ENCODE results near the gene TRPM4. TPM values are rescaled to one million over a fixed set of nuclear protein-coding genes. Genes with fewer than 3 reads are reported as not detected.
"Not testable (repeated sequence)": the region's sequence is repeated elsewhere in the genome, so short reads cannot be mapped to it uniquely, and the experiment has no call there.

The TRPM4 gene
- total and polyA plus RNA-seq, 2 experiments from 2014 or later = 7.0 to 20.5 TPM

GRCh38 chr19:49141352-49141751, 16.2 kb upstream of the TRPM4 start:
- Histone ChIP-seq H3K4me2 (no peak overlapping the region), H3K9me2 (replicated peaks; ENCODE audit: insufficient read depth) (no peaks in the 10 kb centered on the region), H3K79me2 (no peaks in the 10 kb centered on the region), H4K20me1 (ENCODE audit: insufficient read depth, poor library complexity, severe bottlenecking) (no peaks in the 10 kb centered on the region), H3K36me3 (replicated peaks; ENCODE audit: insufficient read depth, low read depth) (no peaks in the 10 kb centered on the region), H3K27ac (no peak overlapping the region), H2AFZ (no peak overlapping the region), H3K27me3 (no peaks in the 10 kb centered on the region), H3K4me1 (ENCODE audit: insufficient read depth) (no peaks in the 10 kb centered on the region), H3K4me3 (no peak overlapping the region), H3K9me3 (ENCODE audit: low read depth) (no peaks in the 10 kb centered on the region)
- no peak for DNase-seq (ENCODE audit: low spot score)
- WGBS (ENCODE audit: low lambda C conversion rate, missing lambda C conversion rate) = 87% methylated on average over 6 of the region's 6 CpGs
- no peak for TF ChIP-seq EZH2phosphoT487 (IDR thresholded peaks at IDR 0.05; ENCODE audit: low read depth, severe bottlenecking, unreplicated experiment)
- no peak for TF ChIP-seq EZH2 (IDR thresholded peaks at IDR 0.05; ENCODE audit: borderline replicate concordance)
- TF ChIP-seq CTCF (IDR thresholded peaks at IDR 0.05; ENCODE audit: poor library complexity) = no peak

- H3K4me3 ChIP-seq = no peak overlapping the region
- no peaks in the 10 kb centered on the region for H3K4me1 ChIP-seq (ENCODE audit: insufficient read depth)
- no peaks in the 10 kb centered on the region for H3K36me3 ChIP-seq (replicated peaks; ENCODE audit: insufficient read depth, low read depth)
- no peaks in the 10 kb centered on the region for H4K20me1 ChIP-seq (ENCODE audit: insufficient read depth, poor library complexity, severe bottlenecking)
- H3K27me3 ChIP-seq = no peaks in the 10 kb centered on the region
- WGBS (ENCODE audit: low lambda C conversion rate, missing lambda C conversion rate) = 6% methylated on average over 20 of the region's 21 CpGs
- no peak overlapping the region for H3K27ac ChIP-seq
- H3K9me3 ChIP-seq (ENCODE audit: low read depth) = no peaks in the 10 kb centered on the region
- no peak for TF ChIP-seq CTCF (IDR thresholded peaks at IDR 0.05; ENCODE audit: poor library complexity)
- TF ChIP-seq EZH2phosphoT487 (IDR thresholded peaks at IDR 0.05; ENCODE audit: low read depth, severe bottlenecking, unreplicated experiment) = no peak
- no peak for TF ChIP-seq EZH2 (IDR thresholded peaks at IDR 0.05; ENCODE audit: borderline replicate concordance)
- DNase-seq (ENCODE audit: low spot score) = peak; percentile 93
- peak overlapping the region; percentile 61 for H2AFZ ChIP-seq
- H3K4me2 ChIP-seq = peak overlapping the region; percentile 84
- no peaks in the 10 kb centered on the region for H3K9me2 ChIP-seq (replicated peaks; ENCODE audit: insufficient read depth)
- no peaks in the 10 kb centered on the region for H3K79me2 ChIP-seq
These were observed 14.7 kb upstream of the TRPM4 start for GRCh38 chr19:49142866-49143335.

GRCh38 chr19:49145573-49146407, 11.8 kb upstream of the TRPM4 start:
- H3K36me3 ChIP-seq (replicated peaks; ENCODE audit: insufficient read depth, low read depth) = no peaks in the 10 kb centered on the region
- H3K79me2 ChIP-seq = no peaks in the 10 kb centered on the region
- H2AFZ ChIP-seq = no peak overlapping the region
- DNase-seq (ENCODE audit: low spot score) = peak; percentile 78
- no peaks in the 10 kb centered on the region for H4K20me1 ChIP-seq (ENCODE audit: insufficient read depth, poor library complexity, severe bottlenecking)
- H3K4me1 ChIP-seq (ENCODE audit: insufficient read depth) = peaks cover 10% of the 10 kb centered on the region
- WGBS (ENCODE audit: low lambda C conversion rate, missing lambda C conversion rate) = 9% methylated on average over 29 of the region's 30 CpGs
- no peaks in the 10 kb centered on the region for H3K27me3 ChIP-seq
- no peak overlapping the region for H3K27ac ChIP-seq
- TF ChIP-seq EZH2 (IDR thresholded peaks at IDR 0.05; ENCODE audit: borderline replicate concordance) = no peak
- peak; percentile 76 for TF ChIP-seq CTCF (IDR thresholded peaks at IDR 0.05; ENCODE audit: poor library complexity)
- no peak for TF ChIP-seq EZH2phosphoT487 (IDR thresholded peaks at IDR 0.05; ENCODE audit: low read depth, severe bottlenecking, unreplicated experiment)
- H3K4me3 ChIP-seq = no peak overlapping the region
- no peaks in the 10 kb centered on the region for H3K9me2 ChIP-seq (replicated peaks; ENCODE audit: insufficient read depth)
- no peaks in the 10 kb centered on the region for H3K9me3 ChIP-seq (ENCODE audit: low read depth)
- H3K4me2 ChIP-seq = peak overlapping the region; percentile 72

GRCh38 chr19:49146408-49146770, 11.2 kb upstream of the TRPM4 start:
- not testable (repeated sequence) for H3K36me3 ChIP-seq (replicated peaks; ENCODE audit: insufficient read depth, low read depth); H3K27ac ChIP-seq; H3K9me2 ChIP-seq (replicated peaks; ENCODE audit: insufficient read depth); H3K9me3 ChIP-seq (ENCODE audit: low read depth); H3K4me3 ChIP-seq; H4K20me1 ChIP-seq (ENCODE audit: insufficient read depth, poor library complexity, severe bottlenecking); H3K27me3 ChIP-seq; DNase-seq (ENCODE audit: low spot score); H2AFZ ChIP-seq; H3K79me2 ChIP-seq
- WGBS (ENCODE audit: low lambda C conversion rate, missing lambda C conversion rate) = 19% methylated on average over 6 of the region's 7 CpGs
- Histone ChIP-seq H3K4me2 (peak overlapping the region; percentile 72), H3K4me1 (ENCODE audit: insufficient read depth) (peaks cover 16% of the 10 kb centered on the region)

All from hepatocyte (in vitro differentiated cells).